Measurements from ENCODE around the gene IFI27L2.

The IFI27L2 gene

GRCh38 chr14:94129758-94130414, 482 bp upstream of the IFI27L2 start:
- peak overlapping the region; percentile 78 for H3K4me3 ChIP-seq (ENCODE audit: low read length)
- DNase-seq (ENCODE audit: low read depth), result peak; percentile 41
- TF ChIP-seq CTCF (conservative IDR thresholded peaks at IDR 0.05; ENCODE audit: low read length), result no peak

DNA sequence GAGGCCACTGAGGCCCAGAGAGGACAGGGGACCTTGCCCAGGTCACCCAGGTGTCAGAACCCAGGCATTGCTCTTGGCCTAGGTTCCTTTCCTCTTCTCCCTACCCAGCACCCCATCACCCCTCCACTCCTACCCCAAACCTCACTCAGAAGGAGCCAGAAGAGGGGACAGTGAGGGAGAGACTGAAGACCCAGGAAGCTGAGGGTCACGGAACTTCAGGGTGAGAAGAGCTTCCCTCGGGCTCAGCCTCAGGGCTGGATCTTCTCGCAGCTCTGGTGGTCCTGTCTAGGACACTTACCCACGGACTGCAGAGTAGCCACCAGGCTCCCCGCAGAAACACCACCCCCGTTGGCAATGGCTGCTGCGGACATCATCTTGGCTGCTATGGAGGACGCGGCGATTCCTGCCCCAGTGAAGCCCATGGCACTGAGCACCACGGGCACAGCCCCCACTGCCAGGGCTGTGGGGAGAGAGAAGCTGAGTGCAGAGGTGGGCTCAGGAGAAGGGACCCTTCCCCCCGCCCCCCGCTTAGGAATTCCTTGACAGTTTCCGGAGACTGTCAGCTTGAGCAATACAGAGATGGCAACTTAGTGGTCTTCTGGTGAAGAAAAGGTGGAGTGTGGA, 1.1 kb downstream of the IFI27L2 start:
- no peak for TF ChIP-seq CTCF (conservative IDR thresholded peaks at IDR 0.05; ENCODE audit: low read length)
- H3K4me3 ChIP-seq (ENCODE audit: low read length), result peak overlapping the region; percentile 78
- no peak for DNase-seq (ENCODE audit: low read depth)

DNA sequence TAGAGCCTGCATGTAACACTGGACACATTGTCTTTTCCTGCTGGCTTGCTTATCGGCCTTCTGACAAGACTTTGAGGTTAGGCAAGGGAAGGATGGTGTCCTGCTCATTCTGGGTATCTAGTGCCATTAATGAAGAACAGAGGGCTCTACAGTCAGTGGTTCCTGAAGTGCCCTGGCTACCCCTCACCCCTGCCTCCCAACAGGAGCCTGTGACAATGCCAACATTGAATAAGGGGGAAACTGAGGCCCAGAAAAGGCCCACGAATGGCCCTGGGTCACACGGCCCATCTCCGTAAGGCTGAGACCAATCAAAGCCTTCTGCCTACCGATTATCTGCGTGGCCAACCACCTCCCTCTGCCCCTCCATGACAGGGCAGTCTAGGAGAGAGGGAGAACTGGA, 2.1 kb downstream of the IFI27L2 start:
- H3K4me3 ChIP-seq (ENCODE audit: low read length), result no peak overlapping the region
- no peak for TF ChIP-seq CTCF (conservative IDR thresholded peaks at IDR 0.05; ENCODE audit: low read length)
- DNase-seq (ENCODE audit: low read depth), result no peak

DNA sequence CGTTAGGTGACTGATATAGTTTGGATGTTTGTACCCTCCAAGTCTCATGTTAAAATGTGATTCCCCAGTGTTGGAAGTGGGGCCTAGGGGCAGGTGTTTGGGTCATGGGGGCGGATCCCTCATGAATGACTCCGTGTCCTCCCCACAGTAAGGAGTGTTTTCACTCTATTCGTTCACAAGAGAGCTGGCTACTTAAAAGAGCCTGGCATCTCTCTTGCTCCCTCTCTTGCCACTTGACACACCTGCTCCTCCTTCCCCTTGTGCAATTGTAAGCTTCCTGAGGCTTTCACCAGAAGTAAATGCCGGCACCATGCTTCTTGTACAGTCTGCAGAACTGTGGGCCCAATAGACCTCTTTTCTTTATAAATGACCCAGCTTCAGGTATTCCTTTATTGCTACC, 2.6 kb downstream of the IFI27L2 start:
- H3K4me3 ChIP-seq (ENCODE audit: low read length), result no peak overlapping the region
- DNase-seq (ENCODE audit: low read depth), result no peak
- no peak for TF ChIP-seq CTCF (conservative IDR thresholded peaks at IDR 0.05; ENCODE audit: low read length)

DNA sequence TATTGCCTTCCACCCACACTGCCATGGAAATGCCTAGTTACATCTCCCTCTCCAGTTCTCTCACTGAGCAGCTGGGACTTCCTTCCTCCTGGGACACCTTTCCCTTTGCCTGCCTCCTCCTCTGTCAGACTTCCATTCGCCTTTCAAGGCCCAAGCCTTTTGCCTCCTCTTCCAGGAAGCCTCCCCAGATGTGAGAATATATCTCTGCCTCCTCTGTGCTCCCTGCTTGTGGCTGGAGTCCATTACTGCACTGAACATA, 3.1 kb downstream of the IFI27L2 start:
- TF ChIP-seq CTCF (conservative IDR thresholded peaks at IDR 0.05; ENCODE audit: low read length), result no peak
- no peak overlapping the region for H3K4me3 ChIP-seq (ENCODE audit: low read length)
- no peak for DNase-seq (ENCODE audit: low read depth)

DNA sequence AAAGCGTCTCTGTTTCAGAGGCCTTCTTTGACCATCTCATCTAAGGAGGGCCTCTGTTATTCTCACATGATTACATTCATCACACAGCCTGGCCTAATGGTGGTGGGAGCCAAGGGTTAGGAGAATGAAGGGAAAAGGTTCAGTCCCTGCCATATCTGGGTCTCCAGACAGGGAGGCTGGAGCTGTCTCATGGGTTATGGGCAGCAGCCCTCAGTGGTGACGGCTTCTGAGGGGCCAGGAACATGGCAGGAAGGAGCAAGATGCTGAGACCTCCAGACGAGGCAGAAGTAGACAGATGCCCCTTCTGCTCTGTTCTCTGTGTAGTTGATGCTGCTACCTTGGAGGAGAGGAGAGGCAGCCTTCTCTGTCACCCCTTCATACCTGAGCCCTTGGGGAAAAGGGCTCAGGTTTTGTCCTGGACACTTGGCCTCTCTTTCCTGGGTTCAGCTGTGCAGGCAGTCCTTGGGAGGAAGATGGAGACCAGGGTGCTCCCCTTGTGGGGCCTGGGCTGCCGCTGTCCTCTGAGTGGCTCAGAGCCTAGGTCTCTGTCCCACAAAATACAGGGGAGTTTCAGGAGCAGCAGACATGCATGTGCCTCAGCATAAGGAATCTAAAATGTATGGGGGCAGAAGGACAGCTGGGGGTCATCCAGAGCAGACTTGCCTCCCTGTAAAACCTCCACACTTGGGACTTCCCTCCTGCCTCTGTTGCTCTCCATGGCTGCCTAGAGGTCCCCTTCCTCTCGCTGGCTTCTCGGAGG, 3.6 kb downstream of the IFI27L2 start:
- no peak overlapping the region for H3K4me3 ChIP-seq (ENCODE audit: low read length)
- no peak for TF ChIP-seq CTCF (conservative IDR thresholded peaks at IDR 0.05; ENCODE audit: low read length)
- DNase-seq (ENCODE audit: low read depth), result no peak

Measured in AG10803 (cell line).